NCI-H510A (cell line): ENCODE measurements around the gene UBAC2.
"Not testable (repeated sequence)": the region's sequence is repeated elsewhere in the genome, so short reads cannot be mapped to it uniquely, and the experiment has no call there.

Experiments used
- DNase-seq: peaks from one replicate; lab custom pipeline; 2025; lab: John Stamatoyannopoulos, UW

UBAC2 gene

GRCh38 chr13:99249178-99249577 is 48.5 kb downstream of the UBAC2 start:
- not testable (repeated sequence) for DNase-seq

DNA sequence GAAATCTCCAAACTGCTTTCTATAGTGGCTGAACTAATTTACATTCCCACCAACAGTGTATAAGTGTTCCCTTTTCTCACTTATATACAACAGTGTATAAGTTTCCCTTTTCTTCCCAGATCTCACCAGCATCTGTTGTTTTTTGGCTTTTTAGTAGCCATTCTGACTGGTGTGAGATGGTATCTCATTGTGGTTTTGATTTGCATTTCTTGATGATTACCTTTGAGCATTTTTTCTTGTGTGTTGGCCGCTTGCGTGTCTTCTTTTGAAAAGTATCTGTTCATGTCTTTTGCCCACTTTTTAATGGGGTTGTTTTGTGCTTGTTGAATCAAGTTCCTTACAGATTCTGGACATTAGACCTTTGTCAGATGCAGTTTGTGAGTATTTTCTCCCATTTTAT is 49.0 kb downstream of the UBAC2 start:
- DNase-seq: not testable (repeated sequence)

DNA sequence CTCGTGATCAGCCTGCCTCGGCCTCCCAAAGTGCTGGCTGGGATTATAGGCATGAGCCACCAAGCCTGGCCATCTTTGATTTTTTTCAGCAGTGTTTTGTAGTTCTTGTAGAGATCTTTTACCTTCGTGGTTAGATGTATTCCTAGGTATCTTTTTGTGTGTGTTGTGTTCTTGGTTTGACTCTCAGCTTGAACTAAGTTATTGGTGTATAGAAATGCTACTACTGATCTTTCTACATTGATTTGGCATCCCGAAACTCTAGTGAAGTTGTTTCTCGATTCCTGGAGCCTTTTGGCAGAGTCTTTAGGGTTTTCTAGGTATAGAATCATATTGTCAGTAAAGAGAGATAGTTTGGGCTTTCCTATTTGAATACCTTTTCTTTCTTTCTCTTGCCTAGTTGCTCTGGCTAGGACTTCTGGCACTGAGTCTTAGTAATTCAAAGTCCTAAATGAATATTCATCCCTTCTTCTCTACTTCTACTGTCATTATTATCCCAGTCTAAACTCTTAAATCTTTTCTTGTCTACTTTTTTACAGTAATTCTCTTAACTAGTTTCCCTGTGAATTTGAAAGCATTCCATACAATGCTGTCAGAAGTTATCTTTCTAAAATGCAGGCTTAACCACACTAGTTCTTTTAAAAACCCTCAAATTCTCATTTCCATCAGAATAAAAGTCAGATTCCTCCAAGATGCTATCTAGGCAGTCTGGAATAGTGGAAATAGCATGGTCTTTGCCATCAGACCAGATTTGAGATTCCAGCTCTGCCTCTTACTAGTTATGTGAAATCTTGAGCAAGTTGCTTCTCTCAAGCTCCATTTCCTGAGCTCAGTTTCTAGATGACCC is 50.5 kb downstream of the UBAC2 start:
- no peak for DNase-seq

- DNase-seq: no peak
Measured at GRCh38 chr13:99251921-99252320, 51.3 kb downstream of the UBAC2 start.

- no peak for DNase-seq
Measured at GRCh38 chr13:99254830-99255229, 54.2 kb downstream of the UBAC2 start.

DNA sequence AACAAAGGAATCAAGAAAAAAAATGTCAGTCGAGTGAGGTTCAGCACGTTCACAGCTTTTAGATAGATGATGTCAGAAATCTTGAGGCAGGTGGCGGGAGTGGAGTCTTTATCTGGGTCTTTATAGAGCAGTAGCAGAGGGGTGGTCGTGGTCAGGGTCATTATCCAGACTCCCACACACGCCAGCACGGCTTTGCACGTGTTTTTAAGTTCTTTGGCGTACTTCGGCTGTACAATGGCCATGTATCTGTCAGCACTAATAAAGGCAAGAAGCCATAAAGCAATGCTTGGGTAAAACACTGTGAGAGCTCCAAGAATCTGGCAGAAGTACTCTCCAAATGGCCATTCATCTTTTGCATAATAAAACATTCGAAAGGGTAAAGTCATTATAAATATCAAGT is 54.6 kb downstream of the UBAC2 start:
- no peak for DNase-seq

DNA sequence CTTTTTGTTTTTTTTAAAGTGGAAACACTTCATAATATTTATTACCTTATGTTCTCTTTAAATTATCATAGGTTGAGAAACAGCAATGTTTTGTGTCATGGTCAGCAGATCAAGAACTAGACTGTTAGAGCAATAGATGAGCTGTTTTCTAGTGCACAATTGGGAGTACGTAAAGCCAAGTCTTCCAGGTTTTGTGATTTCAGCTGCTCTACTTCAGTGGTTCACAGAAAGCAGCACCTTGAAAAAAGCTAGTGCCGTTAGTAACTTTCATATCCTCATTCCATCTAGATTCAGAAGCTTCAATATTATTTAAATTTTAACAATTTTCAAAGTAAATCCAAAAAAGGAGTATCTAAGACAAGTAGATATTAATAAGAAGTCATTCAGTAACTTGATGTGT is 55.6 kb downstream of the UBAC2 start:
- DNase-seq: no peak

GRCh38 chr13:99256709-99257108 is 56.1 kb downstream of the UBAC2 start:
- no peak for DNase-seq

GRCh38 chr13:99257291-99257690 is 56.6 kb downstream of the UBAC2 start:
- DNase-seq: no peak

GRCh38 chr13:99258210-99258860 is 57.7 kb downstream of the UBAC2 start, which contains the start of gene GPR18:
Gene GPR18, minus strand, starts transcription at chr13:99258379. Its CDS starts 2,507 bp downstream, at chr13:99255872.
- no peak for DNase-seq

DNA sequence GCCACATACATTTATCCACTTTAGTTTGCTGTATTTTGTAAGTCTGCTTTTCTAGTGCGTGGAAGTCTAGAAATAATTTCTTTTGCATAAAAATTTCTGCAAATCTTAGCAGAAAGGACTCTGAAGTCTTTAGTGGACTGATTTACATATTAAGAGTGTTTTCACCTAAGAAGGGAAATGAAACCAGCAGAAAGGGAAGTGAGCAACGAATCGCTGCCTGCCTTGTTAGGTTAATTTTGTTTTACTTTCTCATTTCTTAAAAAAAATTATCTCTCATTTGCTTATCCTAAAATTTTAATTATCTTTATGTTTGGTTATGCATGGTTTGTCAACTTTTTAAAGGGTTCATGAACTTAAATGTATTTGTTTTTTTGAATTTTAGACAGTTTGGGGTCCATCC is 58.3 kb downstream of the UBAC2 start:
- DNase-seq: no peak

DNA sequence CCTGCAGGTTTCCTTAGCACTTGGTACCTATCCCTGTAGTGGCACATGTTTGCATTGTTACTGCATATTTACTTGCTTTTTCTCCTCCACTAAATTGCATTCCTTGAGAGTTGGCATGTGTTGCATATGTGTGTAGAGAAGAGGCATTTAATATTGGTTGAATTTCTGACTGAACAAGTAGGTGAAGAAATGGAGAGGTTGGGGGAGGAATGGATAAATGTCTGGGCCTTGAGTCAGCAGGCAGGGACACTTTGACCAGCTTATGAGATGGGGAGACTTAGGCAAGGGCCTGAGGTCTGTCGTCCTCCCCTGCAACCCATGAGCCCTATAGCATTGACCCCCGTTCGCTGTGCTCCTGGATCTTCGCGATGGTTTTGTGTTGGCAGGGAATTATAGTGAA is 59.6 kb downstream of the UBAC2 start:
- no peak for DNase-seq

- DNase-seq: no peak
Measured at GRCh38 chr13:99261059-99261458, 60.4 kb downstream of the UBAC2 start.

- DNase-seq: no peak
Measured at GRCh38 chr13:99263126-99263785, 62.6 kb downstream of the UBAC2 start.

DNA sequence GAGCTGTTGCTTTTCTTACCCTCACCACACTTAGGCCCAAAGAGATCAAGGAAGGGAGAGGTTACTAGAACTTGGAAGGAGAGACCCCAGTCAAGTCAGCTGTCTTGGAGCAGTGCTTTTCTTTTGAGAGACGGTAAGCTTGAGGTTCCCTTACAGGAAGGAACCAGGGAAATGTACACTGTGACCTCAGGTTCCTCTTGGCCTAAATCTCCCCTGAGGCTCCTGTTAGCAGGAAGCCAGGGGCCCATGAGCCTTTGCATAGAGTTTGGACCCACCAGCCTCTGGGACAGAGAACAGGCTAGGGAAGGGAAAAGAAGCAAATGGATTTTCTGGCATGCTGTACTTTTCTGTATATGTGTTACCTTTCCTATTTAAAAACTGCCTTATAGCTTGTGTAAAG is 63.4 kb downstream of the UBAC2 start:
- no peak for DNase-seq

DNA sequence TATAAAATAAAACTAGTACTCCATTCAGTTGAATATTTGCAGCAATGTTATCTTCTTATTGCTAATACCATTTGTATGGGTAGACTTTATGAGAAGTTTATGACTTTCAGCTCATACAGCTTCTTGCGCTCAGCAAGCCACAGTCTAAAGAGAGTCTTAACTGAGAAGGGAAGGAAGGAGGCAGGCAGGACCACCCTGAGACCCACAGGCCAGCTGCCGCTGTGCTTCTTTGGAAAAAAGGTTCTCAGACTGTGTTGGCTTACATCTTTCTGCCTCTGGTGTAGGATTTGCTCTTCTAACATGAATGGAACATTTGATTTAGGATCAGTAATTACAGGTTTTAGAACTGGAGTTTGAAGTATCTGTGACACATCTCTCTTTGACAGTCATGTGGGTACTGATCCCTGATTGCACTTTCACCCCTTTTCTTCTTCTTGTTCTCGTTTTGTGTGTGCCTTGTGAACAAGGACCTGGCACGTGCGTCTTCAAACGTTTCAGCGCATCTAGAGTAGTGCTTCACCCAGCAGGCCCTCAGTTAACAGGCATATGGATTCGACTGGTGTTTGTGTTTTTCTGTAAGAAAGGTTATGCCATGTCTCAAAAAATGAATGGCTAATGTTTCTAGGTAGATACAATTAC is 64.6 kb downstream of the UBAC2 start:
- no peak for DNase-seq

GRCh38 chr13:99265821-99266426 is 65.3 kb downstream of the UBAC2 start:
- peak; percentile 1 for DNase-seq

GRCh38 chr13:99266827-99267226 is 66.2 kb downstream of the UBAC2 start:
- no peak for DNase-seq

DNA sequence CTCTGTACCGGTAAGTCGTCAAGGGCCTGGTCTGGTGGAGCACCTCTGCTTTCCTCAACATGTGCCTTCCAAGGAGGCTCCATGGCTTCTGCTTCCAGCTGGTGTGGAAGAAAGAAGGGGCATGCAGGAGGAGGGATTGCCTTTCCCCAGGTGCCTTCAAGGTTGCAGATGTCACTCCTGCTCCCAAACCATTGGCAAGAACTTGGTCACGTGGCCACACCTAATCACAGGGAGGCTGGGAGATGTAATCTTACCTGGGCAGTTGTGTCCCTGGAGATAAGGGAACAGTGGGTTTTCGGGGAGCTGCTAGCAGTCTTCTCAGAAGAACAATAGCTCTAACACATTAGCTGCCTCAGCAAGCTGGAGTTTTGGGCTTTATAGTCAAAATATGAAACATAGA is 67.3 kb downstream of the UBAC2 start:
- DNase-seq: no peak

DNA sequence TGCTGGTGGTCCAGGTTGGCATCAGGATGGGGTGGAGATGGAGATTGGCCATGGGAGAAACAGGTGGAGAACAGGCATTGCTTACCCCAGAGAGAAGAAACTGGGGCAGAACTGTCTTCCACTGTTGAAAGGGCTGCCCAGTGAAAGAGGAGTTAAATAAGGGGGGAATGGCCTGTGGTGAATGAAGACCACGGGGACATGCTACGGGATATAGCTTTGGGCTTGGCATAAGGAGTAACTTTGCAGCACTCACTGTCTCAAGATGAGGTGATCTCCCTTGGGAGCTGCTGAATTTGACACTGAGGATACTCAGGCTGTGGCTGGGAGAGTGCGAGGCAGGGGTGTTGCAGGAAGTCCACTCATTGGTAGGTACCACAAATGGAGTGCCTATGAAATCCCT is 68.2 kb downstream of the UBAC2 start:
- no peak for DNase-seq

DNA sequence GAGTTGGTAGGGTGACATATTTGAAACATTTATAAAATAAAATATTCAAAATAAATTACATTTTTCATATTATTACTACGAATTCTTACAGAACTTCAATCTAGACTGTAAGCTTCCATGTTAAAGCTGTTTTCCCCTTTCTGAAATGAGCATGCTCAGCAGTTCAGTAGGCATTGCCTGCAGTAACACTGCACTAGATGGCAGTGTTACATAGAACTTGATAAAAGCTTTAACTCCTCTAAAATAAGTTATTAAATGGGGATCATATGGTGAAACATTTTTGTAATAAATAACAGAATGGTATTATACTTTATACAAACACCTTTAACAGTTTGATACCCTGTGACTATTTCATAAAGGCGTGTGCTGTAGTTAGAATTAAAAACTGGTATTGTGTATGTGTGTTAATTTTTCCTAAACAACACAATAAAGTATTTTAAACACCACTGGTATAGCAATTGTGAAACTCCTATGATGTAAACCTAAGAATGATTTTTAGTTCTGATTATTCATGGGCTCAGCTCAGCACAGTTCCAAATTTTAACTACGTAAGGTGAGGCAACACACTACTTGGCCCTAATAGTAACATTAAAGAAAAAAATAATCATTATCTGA is 69.1 kb downstream of the UBAC2 start:
- no peak for DNase-seq

GRCh38 chr13:99270518-99270917 is 69.9 kb downstream of the UBAC2 start:
- DNase-seq: no peak
